Esophagus muscularis mucosa (tissue), 4 donors: ENCODE measurements around the gene MYCT1. TPM values are rescaled to one million over a fixed set of nuclear protein-coding genes. Genes with fewer than 3 reads are reported as not detected.
"Not testable (repeated sequence)": the region's sequence is repeated elsewhere in the genome, so short reads cannot be mapped to it uniquely, and the experiment has no call there.

Experiments used
- DNase-seq: peaks from one replicate; pipeline ENCODE4 v3.0.0-alpha.2; 2017; ENCODE audit errors: extremely low spot score
- H3K27ac ChIP-seq, 4 donors: fragments of 200-600 bp; sonication (generic); replicated peaks in 1 of 4; 1 replicate in 3 of 4; 2 replicates in 1 of 4; pipeline ENCODE4 v1.5.1; 2016 to 2019; ENCODE audit warnings: mild to moderate bottlenecking in 1 of 4
- H3K27me3 ChIP-seq, 4 donors: fragments of 200-600 bp; sonication (generic); one replicate each; pipeline versions ENCODE4 v1.5.1 to v1.6.0; 2016 to 2019
- H3K36me3 ChIP-seq, 4 donors: fragments of 200-600 bp; sonication (generic); one replicate each; pipeline ENCODE4 v1.5.1; 2016 to 2019
- H3K4me1 ChIP-seq, 4 donors: fragments of 200-600 bp; sonication (generic); one replicate each; pipeline ENCODE4 v1.5.1; 2016 to 2019
- H3K4me3 ChIP-seq, 4 donors: fragments of 200-600 bp; sonication (generic); 1 replicate in 2 of 4; 2 replicates in 2 of 4; pipeline ENCODE4 v1.5.1; 2016 to 2019; ENCODE audit warnings: mild to moderate bottlenecking in 4 of 4, moderate library complexity in 1 of 4
- H3K9me3 ChIP-seq, 4 donors: fragments of 200-600 bp; sonication (generic); 1 replicate in 3 of 4; 2 replicates in 1 of 4; pipeline ENCODE4 v1.5.1; 2016 to 2019
- EP300 ChIP-seq: sonication (generic); formaldehyde crosslinking; IDR thresholded peaks from one replicate; pipeline ENCODE4 v1.6.1; 2017; ENCODE audit warnings: antibody characterized with exemption
- POLR2A ChIP-seq: fragments of 450-650 bp; IDR thresholded peaks from one replicate; pipeline ENCODE4 v1.6.1; 2017; ENCODE audit warnings: antibody characterized with exemption, moderate library complexity, mild to moderate bottlenecking, low read depth
- POLR2AphosphoS5 ChIP-seq, 2 donors: sonication (generic); formaldehyde crosslinking; IDR thresholded peaks; one replicate each; pipeline ENCODE4 v1.6.1; 2017; ENCODE audit warnings: antibody characterized with exemption in 2 of 2
- WGBS: methylation state at CpG from one replicate; pipeline ENCODE4 v1.1.5; 2018; 5-methylcytosine and 5-hydroxymethylcytosine counted together
- intact Hi-C: fragments of 100-400 bp; cut with DNase I; formaldehyde crosslinking; loops from one replicate; pipeline ENCODE4 v1.15.1; 2023
- total RNA-seq, 4 donors: library from RNA; depleted of rRNA; stranded (reverse); fragments of >200 nt; gene quantifications; one replicate each; pipeline versions ENCODE4 v1.1.0 to v1.2.1, GENCODE V29; 2016
- TF ChIP-seq, protein P1 (sequence below), 3 experiments: fragments of 200-600 bp in 2 of 3; fragments of 450-650 bp in 1 of 3; sonication (generic) in 2 of 3; IDR thresholded peaks; one replicate each; pipeline ENCODE4 v1.5.1; 2017 to 2019; ENCODE audit warnings: antibody characterized with exemption in 3 of 3, mild to moderate bottlenecking in 2 of 3, moderate library complexity in 1 of 3

MYCT1 gene
- total RNA-seq, 4 donors from 2014 or later = 7.5 to 13.3 (median 10.6) TPM

DNA sequence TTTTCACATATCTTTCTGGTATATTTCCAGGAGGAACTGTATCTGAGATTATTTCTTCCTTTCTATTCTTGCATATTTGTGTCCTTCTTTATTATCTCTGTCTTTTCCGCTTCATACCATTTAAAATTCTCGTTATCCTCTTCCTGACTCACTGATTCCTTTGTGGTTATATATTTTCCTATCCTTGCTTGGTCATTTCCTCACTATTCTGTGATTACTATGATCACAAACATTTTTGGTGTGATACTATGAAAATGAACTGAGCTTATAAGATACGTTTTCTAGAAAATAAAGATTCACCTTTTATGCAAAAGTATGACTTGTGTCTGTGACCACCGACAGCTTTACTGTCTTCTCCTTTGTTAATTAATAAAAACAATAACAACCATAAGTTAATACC, 26.5 kb upstream of the MYCT1 start:
- no peak for DNase-seq
- WGBS = 50% methylated on average over 4 of the region's 4 CpGs
- no peak overlapping the region for H3K27ac ChIP-seq
- H3K4me1 ChIP-seq = no peaks in the 10 kb centered on the region
- H3K27me3 ChIP-seq = no peaks in the 10 kb centered on the region
- intact Hi-C loops = loop anchor here (2.0 kb wide), 1 partner anchor 118 kb away; no protein-coding TSS in a partner anchor
- H3K36me3 ChIP-seq = no peaks in the 10 kb centered on the region
- TF ChIP-seq, protein P1, sequence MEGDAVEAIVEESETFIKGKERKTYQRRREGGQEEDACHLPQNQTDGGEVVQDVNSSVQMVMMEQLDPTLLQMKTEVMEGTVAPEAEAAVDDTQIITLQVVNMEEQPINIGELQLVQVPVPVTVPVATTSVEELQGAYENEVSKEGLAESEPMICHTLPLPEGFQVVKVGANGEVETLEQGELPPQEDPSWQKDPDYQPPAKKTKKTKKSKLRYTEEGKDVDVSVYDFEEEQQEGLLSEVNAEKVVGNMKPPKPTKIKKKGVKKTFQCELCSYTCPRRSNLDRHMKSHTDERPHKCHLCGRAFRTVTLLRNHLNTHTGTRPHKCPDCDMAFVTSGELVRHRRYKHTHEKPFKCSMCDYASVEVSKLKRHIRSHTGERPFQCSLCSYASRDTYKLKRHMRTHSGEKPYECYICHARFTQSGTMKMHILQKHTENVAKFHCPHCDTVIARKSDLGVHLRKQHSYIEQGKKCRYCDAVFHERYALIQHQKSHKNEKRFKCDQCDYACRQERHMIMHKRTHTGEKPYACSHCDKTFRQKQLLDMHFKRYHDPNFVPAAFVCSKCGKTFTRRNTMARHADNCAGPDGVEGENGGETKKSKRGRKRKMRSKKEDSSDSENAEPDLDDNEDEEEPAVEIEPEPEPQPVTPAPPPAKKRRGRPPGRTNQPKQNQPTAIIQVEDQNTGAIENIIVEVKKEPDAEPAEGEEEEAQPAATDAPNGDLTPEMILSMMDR (IDR thresholded peaks at IDR 0.05) = no peak
- TF ChIP-seq POLR2A (no peak), EP300 (no peak), POLR2AphosphoS5 (IDR thresholded peaks at IDR 0.05) (no peak)
- peaks cover 0 to 6% (median 0%) of the 10 kb centered on the region in 4 donors for H3K9me3 ChIP-seq
- H3K4me3 ChIP-seq = no peak overlapping the region

DNA sequence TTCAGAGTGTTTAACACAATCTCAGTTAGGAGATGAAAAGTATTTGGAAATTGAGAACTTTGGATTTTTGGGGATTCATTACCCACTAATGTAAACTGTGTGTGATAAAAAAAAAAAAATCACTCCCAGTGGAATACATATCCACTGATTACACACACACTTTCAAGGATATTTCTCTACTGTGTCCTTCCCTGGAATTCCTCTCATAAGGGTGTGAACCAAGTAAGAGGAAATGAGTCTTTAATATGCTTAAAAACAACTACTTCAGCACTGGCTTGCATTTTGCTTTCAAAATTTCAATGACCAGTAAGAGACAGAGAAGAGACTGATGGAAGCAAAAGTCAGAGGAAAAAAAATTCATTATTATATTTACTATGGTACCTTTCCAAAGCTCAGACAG, 24.5 kb upstream of the MYCT1 start:
- H3K36me3 ChIP-seq = no peaks in the 10 kb centered on the region
- H3K27me3 ChIP-seq = no peaks in the 10 kb centered on the region
- intact Hi-C loops = no loop called here
- H3K4me3 ChIP-seq = no peak overlapping the region
- no peak overlapping the region for H3K27ac ChIP-seq
- no peak for DNase-seq
- H3K9me3 ChIP-seq = no peaks in the 10 kb centered on the region
- TF ChIP-seq EP300 (no peak), POLR2AphosphoS5 (IDR thresholded peaks at IDR 0.05) (no peak), POLR2A (no peak)
- TF ChIP-seq, protein P1 (IDR thresholded peaks at IDR 0.05) = no peak
- H3K4me1 ChIP-seq = no peaks in the 10 kb centered on the region

DNA sequence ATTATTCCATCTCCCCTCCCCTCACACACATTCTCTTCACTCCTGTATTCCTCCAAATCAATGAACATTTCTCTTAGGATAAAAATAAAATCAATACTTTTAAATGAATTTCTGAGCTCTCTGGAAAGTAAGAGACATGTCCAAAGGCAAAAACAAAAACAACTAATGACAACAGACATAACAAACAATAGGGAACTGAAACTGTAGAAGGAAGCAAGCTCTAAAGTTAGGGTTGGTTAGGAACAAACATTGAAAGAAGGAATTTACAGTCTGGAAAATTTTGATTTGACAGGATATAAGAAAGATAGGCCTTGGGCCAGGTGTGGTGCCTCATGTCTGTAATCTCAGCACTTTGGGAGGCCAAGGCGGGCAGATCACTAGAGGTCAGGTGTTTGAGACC, 17.5 kb upstream of the MYCT1 start:
- no peak for DNase-seq

DNA sequence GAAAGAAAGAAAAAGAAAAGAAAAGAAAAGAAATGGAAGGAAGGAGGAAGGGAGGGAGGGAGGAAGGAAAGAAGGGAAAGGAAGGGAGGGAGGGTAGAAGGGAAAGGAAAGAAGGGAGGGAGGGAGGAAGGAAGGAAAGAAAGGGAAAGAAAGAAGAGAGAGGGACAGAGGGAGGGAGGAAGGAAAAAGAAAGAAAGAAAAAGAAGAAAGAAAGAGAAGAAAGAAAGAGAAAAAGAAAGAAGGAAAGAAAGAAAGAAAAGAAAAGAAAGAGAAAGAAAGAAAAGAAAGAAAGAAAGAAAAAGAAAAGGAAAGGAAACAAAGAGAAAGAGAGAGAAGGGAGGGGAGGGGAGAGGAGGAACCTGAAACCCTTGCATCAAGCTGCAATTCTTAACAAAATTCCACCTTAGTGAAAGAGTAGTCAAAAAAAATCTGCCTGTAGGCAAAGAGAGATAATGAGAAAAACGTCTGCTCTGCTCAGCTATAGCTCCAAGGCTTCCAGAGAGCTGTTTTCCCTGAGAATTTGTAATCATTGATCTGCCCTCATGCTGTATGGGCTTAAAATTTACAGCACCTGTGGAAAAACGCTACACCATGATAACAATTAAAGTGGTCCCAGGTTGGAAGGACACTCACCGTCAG, 16.7 kb upstream of the MYCT1 start:
- TF ChIP-seq, protein P1 (IDR thresholded peaks at IDR 0.05) = no peak
- TF ChIP-seq POLR2AphosphoS5 (IDR thresholded peaks at IDR 0.05) (no peak), POLR2A (no peak), EP300 (no peak)
- 14% methylated on average over 3 of the region's 3 CpGs for whole genome bisulfite sequencing
- H3K9me3 ChIP-seq = no peaks in the 10 kb centered on the region
- H3K27ac ChIP-seq = no peak overlapping the region
- H3K36me3 ChIP-seq = no peaks in the 10 kb centered on the region
- H3K27me3 ChIP-seq = no peaks in the 10 kb centered on the region
- H3K4me1 ChIP-seq = no peaks in the 10 kb centered on the region
- no peak for DNase-seq
- no peak overlapping the region for H3K4me3 ChIP-seq
- intact Hi-C loops = no loop called here

More for the DNA sequence above, 17.5 kb upstream of the MYCT1 start:
- H3K4me3 ChIP-seq = no peak overlapping the region
- H3K27me3 ChIP-seq = no peaks in the 10 kb centered on the region
- TF ChIP-seq POLR2A (no peak), POLR2AphosphoS5 (IDR thresholded peaks at IDR 0.05) (no peak), EP300 (no peak)
- TF ChIP-seq, protein P1 (IDR thresholded peaks at IDR 0.05) = no peak
- no peaks in the 10 kb centered on the region for H3K9me3 ChIP-seq
- H3K36me3 ChIP-seq = no peaks in the 10 kb centered on the region
- H3K27ac ChIP-seq = no peak overlapping the region
- H3K4me1 ChIP-seq = no peaks in the 10 kb centered on the region
- WGBS = 71% methylated on average over 1 of the region's 1 CpG
- intact Hi-C loops = no loop called here

DNA sequence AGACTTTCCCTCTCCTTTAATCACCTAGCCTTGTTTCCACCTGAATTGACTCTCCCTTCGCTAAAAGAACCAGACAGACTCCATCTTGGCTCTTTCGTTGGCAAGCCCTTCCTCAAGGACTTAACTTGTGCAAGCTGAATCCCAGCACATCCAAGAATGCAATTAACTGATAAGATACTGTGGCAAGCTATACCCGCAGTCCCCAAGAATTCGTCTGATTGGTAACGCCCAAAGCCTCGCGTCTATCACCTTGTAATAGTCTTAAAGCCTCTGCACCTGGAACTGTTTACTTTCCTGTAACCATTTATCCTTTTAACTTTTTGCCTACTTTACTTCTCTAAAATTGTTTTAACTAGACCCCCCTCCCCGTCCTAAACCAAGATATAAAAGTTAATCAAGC, 15.6 kb upstream of the MYCT1 start:
- intact Hi-C loops = no loop called here
- 56% methylated on average over 8 of the region's 8 CpGs for WGBS
- TF ChIP-seq, protein P1 (IDR thresholded peaks at IDR 0.05) = no peak
- no peak for TF ChIP-seq POLR2A
- TF ChIP-seq EP300 = no peak
- TF ChIP-seq POLR2AphosphoS5 (IDR thresholded peaks at IDR 0.05) = no peak

DNA sequence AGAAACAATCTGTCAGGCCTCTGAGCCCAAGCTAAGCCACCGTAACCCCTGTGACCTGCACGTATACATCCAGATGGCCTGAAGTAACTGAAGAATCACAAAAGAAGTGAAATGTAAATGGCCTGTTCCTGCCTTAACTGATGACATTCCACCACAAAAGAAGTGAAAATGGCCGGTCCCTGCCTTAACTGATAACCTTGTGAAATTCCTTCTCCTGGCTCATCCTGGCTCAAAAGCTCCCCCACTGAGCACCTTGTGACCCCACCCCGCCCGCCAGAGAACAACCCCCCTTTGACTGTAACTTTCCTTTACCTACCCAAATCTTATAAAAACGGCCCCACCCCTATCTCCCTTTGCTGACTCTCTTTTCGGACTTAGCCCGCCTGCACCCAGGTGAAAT, 14.8 kb upstream of the MYCT1 start:
- H3K4me3 ChIP-seq, H3K4me1 ChIP-seq, intact Hi-C loops, H3K27ac ChIP-seq, H3K36me3 ChIP-seq, H3K27me3 ChIP-seq, H3K9me3 ChIP-seq, DNase-seq: not testable (repeated sequence)
- 48% methylated on average over 8 of the region's 8 CpGs for WGBS

More for the DNA sequence above, 15.6 kb upstream of the MYCT1 start:
- Histone ChIP-seq H3K27me3 (no peaks in the 10 kb centered on the region), H3K4me3 (no peak overlapping the region), H3K4me1 (no peaks in the 10 kb centered on the region), H3K9me3 (no peaks in the 10 kb centered on the region), H3K27ac (no peak overlapping the region), H3K36me3 (no peaks in the 10 kb centered on the region)
- no peak for DNase-seq
